Suprapubic skin (tissue), 4 donors: ENCODE results near the gene CD33.

Experiments
- CTCF ChIP-seq, 2 donors: fragments of 200-600 bp in 1 of 2; fragments of 450-650 bp in 1 of 2; sonication (generic) in 1 of 2; IDR thresholded peaks; one replicate each; pipeline ENCODE4 v1.5.1; 2016 to 2019; ENCODE audit warnings: antibody characterized with exemption in 2 of 2, mild to moderate bottlenecking in 1 of 2, moderate library complexity in 1 of 2
- EP300 ChIP-seq: sonication (generic); formaldehyde crosslinking; IDR thresholded peaks from one replicate; pipeline ENCODE4 v1.6.1; 2017; ENCODE audit warnings: antibody characterized with exemption
- POLR2A ChIP-seq, 2 donors: fragments of 450-650 bp; IDR thresholded peaks; one replicate each; pipeline ENCODE4 v1.6.1; 2017; ENCODE audit warnings: antibody characterized with exemption in 2 of 2, mild to moderate bottlenecking in 2 of 2, moderate library complexity in 2 of 2
- POLR2AphosphoS5 ChIP-seq, 3 donors: sonication (generic); formaldehyde crosslinking; IDR thresholded peaks; one replicate each; pipeline ENCODE4 v1.6.1; 2017; ENCODE audit warnings: antibody characterized with exemption in 3 of 3

- TF ChIP-seq CTCF (IDR thresholded peaks at IDR 0.05): no peak
- TF ChIP-seq POLR2AphosphoS5 (IDR thresholded peaks at IDR 0.05): no peak
- no peak for TF ChIP-seq EP300
- TF ChIP-seq POLR2A (IDR thresholded peaks at IDR 0.05): no peak
These were observed 18.2 kb downstream of the CD33 start for GRCh38 chr19:51242881-51243630.
